HG03575 (cell line): Measurements from ENCODE around the gene CEACAM16.
"Not testable (repeated sequence)": the region's sequence is repeated elsewhere in the genome, so short reads cannot be mapped to it uniquely, and the experiment has no call there.

Experiments
- ATAC-seq: cut with Tn5 transposase; IDR thresholded peaks from one replicate; pipeline ENCODE4 v1.9.1; 2021; ENCODE audit not compliant: unreplicated experiment, insufficient number of reproducible peaks, low FRiP score; ENCODE audit errors: extremely low read depth

The CEACAM16 gene

GRCh38 chr19:44696939-44697669, 1.8 kb upstream of the CEACAM16 start:
- ATAC-seq, result no peak

- no peak for ATAC-seq
Observed at GRCh38 chr19:44697670-44698034, 1.3 kb upstream of the CEACAM16 start.

DNA sequence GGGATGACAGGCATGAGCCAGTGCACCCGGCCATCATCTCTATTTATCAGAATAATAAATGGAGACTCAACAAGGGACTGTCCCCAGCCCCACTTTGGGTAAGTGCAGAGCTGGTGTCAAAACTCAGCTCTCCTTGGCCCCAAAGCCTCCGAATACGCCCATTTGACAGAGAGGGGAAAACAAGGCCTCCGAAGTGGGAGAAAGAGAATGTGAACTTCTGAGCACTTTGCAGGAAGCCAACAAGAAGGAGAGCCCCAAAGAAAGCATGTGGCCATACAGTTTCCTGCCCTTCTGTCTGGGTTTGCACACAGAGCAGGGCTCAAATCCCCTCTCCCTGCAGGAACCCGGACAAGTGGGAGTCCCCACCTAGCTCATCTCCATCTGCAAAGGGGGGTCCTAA, 1.6 kb downstream of the CEACAM16 start:
- ATAC-seq, result no peak

GRCh38 chr19:44701228-44701627, 2.3 kb downstream of the CEACAM16 start:
- ATAC-seq, result no peak

DNA sequence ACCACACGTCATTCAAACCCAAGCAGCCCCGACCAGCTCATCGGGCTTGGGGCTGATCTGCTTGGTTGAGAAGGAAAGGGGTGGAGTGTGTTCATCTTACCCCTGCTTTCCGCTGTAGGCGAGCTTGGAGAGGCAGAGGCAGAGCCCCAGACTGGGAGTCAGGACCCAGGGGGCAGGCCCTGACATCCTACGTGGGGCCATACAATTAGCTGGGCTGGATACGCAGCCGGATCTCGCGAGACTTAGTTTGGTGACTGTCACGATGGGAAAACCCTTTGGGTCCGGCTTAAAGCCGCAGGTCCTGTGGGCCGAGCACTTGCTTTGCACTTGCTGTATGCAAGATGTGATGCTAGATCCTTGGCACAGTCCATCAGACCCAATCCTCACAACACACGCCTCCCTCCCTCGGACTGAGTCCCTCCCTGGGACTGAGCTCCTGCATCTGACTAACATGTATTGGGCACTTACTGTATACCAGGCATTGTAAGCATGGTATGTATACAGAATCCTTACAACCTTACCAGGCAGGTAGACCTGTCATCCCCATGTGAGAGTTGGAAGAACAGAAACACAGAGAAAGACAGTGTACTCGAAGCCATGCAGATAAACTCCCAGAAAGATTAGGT, 3.7 kb downstream of the CEACAM16 start:
- no peak for ATAC-seq

DNA sequence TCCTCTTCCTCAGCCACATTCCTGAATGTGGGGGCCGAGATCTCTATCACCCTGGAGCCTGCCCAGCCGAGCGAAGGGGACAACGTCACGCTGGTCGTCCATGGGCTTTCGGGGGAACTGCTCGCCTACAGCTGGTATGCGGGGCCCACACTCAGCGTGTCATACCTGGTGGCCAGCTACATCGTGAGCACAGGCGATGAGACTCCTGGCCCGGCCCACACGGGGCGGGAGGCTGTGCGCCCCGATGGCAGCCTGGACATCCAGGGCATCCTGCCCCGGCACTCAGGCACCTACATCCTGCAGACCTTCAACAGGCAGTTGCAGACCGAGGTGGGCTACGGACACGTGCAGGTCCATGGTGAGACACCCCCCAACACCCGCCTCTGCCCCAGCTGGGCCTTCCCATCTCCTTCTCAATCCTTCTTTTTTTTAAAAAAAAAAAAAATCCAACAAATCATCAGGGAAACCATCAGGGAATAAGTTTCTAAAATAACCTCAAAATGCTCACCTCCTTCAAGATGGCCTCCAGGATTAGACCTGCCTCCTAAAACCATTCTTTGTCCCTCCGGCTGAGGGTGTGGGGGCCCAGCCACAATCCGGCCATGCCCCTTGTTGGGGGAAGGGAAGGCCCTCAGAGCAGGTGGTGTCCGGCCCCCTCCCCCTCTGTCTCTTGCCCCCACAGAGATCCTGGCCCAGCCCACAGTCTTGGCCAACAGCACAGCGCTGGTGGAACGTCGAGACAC, 4.6 kb downstream of the CEACAM16 start:
- no peak for ATAC-seq

DNA sequence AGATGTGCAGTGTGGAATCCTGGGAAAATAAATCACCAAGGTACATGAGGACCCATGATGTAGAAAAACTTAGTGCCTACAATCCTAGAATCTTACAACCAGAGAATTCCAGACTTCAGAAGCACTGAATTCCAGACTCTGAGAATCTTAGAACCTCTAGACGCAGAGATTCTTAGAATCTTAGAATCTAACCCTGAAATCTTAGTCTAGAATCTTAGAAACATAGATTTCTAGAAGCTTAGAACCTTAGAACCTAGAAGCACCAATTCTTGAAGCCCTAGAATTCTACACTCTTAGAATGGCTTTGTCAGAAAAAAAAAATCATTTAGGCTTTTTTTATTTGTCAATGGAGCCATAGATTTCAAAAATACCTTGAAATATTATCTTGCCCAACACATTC, 6.0 kb downstream of the CEACAM16 start:
- ATAC-seq, result no peak

GRCh38 chr19:44705502-44706010, 6.6 kb downstream of the CEACAM16 start:
- ATAC-seq, result no peak

GRCh38 chr19:44706506-44707236, 7.7 kb downstream of the CEACAM16 start:
- no peak for ATAC-seq

DNA sequence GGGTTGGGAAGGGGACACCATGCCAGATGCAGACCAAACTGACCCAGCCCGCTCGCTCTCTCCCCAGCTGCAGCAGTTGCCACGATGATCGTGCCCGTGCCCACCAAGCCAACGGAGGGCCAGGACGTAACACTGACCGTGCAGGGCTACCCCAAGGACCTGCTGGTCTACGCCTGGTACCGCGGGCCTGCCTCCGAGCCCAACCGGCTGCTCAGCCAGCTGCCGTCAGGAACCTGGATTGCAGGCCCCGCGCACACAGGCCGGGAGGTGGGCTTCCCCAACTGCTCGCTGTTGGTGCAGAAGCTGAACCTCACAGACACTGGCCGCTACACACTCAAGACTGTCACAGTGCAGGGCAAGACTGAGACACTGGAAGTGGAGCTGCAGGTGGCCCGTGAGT, 8.8 kb downstream of the CEACAM16 start:
- no peak for ATAC-seq

DNA sequence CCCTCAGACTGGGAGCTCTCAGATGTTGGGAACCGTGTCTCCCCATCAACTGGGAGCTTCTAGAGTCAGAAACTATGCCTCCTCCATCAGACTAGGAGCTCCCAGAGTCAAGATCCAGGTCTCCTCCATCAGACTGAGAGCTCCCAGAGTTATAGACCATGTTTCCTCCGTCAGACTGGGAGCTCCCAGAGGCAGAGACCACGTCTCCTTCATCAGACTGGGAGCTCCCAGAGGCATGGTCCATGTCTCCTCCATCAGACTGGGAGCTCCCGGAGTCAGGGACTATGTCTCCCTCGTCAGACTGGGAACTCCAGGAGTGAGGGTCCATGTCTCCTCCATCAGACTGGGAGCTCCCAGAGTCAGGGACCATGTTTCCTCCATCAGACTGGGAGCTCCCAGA, 10.0 kb downstream of the CEACAM16 start:
- no peak for ATAC-seq

- not testable (repeated sequence) for ATAC-seq
Observed at GRCh38 chr19:44709434-44710266, 10.7 kb downstream of the CEACAM16 start.

- no peak for ATAC-seq
Observed at GRCh38 chr19:44710483-44710882, 11.5 kb downstream of the CEACAM16 start.

- no peak for ATAC-seq
Observed at GRCh38 chr19:44712864-44713515, 14.0 kb downstream of the CEACAM16 start.

DNA sequence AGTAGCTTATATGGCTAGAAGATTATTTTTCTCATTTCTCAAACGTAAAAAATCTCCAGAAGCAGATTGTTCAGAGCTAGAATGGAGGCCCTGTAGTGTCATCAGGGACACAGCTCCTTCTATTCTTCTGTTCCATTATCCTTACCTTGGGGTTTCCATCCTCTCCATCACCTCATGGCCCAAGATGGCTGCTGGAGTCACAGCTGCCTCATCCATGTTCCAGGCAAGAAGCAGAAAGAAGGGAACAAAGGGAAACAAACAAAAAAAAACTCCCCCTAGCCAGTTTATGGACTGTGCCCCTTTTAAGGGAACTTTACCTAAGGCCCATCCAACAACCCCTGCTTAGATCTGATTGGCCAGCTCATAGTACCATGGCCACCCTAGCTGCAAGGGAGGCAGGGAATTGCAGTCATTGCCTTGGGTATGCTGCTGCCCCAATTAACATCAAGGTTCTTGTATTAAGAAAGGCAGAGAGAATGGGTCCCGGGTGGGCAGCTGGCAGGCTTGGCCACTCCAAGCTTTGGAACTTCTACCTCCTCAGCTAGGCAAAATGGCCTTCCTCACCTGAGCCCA, 15.7 kb downstream of the CEACAM16 start:
- ATAC-seq, result no peak

DNA sequence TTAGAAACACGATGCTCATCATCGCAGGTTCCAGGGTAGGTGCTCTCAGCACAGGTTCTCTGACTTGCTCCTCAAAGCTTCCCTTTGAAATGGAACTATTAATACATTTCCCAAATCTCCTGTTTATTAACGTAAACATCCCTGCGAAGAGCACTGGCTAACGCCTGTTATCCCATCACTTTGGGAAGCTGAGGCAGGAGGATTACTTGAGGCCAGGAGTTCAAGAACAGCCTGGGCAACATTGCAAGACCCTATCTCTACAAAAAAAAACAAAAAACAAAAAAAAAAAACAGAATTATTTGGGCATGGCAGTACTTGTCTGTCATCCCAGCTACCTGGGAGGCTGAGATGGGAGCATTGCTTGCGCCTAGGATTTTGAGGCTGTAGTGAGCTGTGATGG, 18.7 kb downstream of the CEACAM16 start:
- no peak for ATAC-seq

GRCh38 chr19:44718441-44719261, 19.7 kb downstream of the CEACAM16 start:
- no peak for ATAC-seq
